A549 (cell line): ENCODE measurements around the gene SPATA6L. TPM values are rescaled to one million over a fixed set of nuclear protein-coding genes. Genes with fewer than 3 reads are reported as not detected.
"Not testable (repeated sequence)": the region's sequence is repeated elsewhere in the genome, so short reads cannot be mapped to it uniquely, and the experiment has no call there.

ENCODE experiments used
- ATAC-seq, 2 experiments: fragments of 200-7000 bp in 1 of 2; fragments of >200 bp in 1 of 2; cut with Nextera tagmentation in 1 of 2; cut with Tn5 transposase in 1 of 2; 3 replicates each; pipeline versions ENCODE4 v1.8.0 to v1.9.1; 2018 to 2020; ENCODE audit warnings: mild to moderate bottlenecking in 1 of 2, moderate library complexity in 1 of 2
- CTCF ChIA-PET: fragments of 300-600 bp; sonication (Branson Sonifier 250); formaldehyde crosslinking; extraction: SDS; loops from one replicate; lab custom pipeline; 2021; ENCODE audit warnings: antibody characterized with exemption, inconsistent platforms; lab: Yijun Ruan, JAX
- POLR2A ChIA-PET: fragments of 350-600 bp; formaldehyde crosslinking; extraction: SDS; loops from one replicate; lab custom pipeline; 2021; ENCODE audit warnings: antibody characterized with exemption, inconsistent platforms; lab: Yijun Ruan, JAX
- DNase-seq, 2 experiments: peaks; one replicate each; pipeline versions ENCODE4 v3.0.0 to v3.0.0-alpha.2; 2011 to 2016; ENCODE audit warnings: low read depth in 1 of 2, low spot score in 1 of 2
- FAIRE-seq: peaks from 2 replicates; lab custom pipeline; 2011; peaks lifted over from hg19 to GRCh38; lab: Jason Lieb, UNC
- H3K27ac ChIP-seq, 2 experiments: fragments of >200 bp; sonication (Bioruptor Twin); formaldehyde crosslinking; 3 replicates each; pipeline ENCODE4 v1.5.1; 2016 to 2017
- H3K4me1 ChIP-seq: fragments of >200 bp; sonication (Bioruptor Twin); formaldehyde crosslinking; 3 replicates; pipeline ENCODE4 v1.6.1; 2016
- H3K4me2 ChIP-seq: fragments of >200 bp; sonication (Bioruptor Twin); formaldehyde crosslinking; 3 replicates; pipeline ENCODE4 v1.6.1; 2016
- H3K4me3 ChIP-seq: fragments of >200 bp; sonication (Bioruptor Twin); formaldehyde crosslinking; 3 replicates; pipeline ENCODE4 v1.5.1; 2016
- H3K9me3 ChIP-seq: fragments of >200 bp; sonication (Bioruptor Twin); formaldehyde crosslinking; 3 replicates; pipeline ENCODE4 v1.6.1; 2016
- BCL3 ChIP-seq: fragments of >200 bp; sonication (Bioruptor Twin); formaldehyde crosslinking; IDR thresholded peaks from 3 replicates; pipeline ENCODE4 v1.6.1; 2016
- CBX8 ChIP-seq: fragments of 200-600 bp; sonication (generic); IDR thresholded peaks from 2 replicates; pipeline ENCODE4 v1.6.1; 2016
- CHD4 ChIP-seq: fragments of 200-600 bp; sonication (generic); IDR thresholded peaks from 2 replicates; pipeline ENCODE4 v1.6.1; 2016; ENCODE audit warnings: antibody characterized with exemption, mild to moderate bottlenecking, borderline replicate concordance
- FOSB ChIP-seq: fragments of 250-450 bp; sonication (Bioruptor Pico); IDR thresholded peaks from 2 replicates; pipeline ENCODE4 v1.5.0; 2020; ENCODE audit warnings: mild to moderate bottlenecking, moderate library complexity
- GATA3 ChIP-seq: IDR thresholded peaks from 2 replicates; pipeline ENCODE4 v1.6.1; 2012; ENCODE audit warnings: borderline replicate concordance
- HEYL ChIP-seq: fragments of 250-450 bp; sonication (Bioruptor Pico); IDR thresholded peaks from 2 replicates; pipeline ENCODE4 v1.8.0; 2021; ENCODE audit warnings: mild to moderate bottlenecking, moderate library complexity
- HOXB5 ChIP-seq: fragments of 250-450 bp; sonication (Bioruptor Pico); IDR thresholded peaks from 2 replicates; pipeline ENCODE4 v1.5.0; 2020; ENCODE audit warnings: mild to moderate bottlenecking, moderate library complexity
- JUNB ChIP-seq: fragments of >200 bp; sonication (Bioruptor Twin); formaldehyde crosslinking; IDR thresholded peaks from 2 replicates; pipeline ENCODE4 v1.6.1; 2016
- KDM1A ChIP-seq: fragments of 200-600 bp; sonication (generic); IDR thresholded peaks from 2 replicates; pipeline ENCODE4 v1.6.1; 2016; ENCODE audit warnings: low read depth, mild to moderate bottlenecking
- MAFK ChIP-seq: fragments of 450-650 bp; IDR thresholded peaks from 2 replicates; pipeline ENCODE4 v1.6.1; 2014; ENCODE audit not compliant: partially characterized antibody
- MAZ ChIP-seq: fragments of 150-350 bp; IDR thresholded peaks from 2 replicates; pipeline ENCODE4 v1.6.1; 2014; ENCODE audit warnings: antibody characterized with exemption, low read depth, low read length, borderline replicate concordance
- NPAS2 ChIP-seq: fragments of 250-450 bp; sonication (Bioruptor Pico); IDR thresholded peaks from 2 replicates; pipeline ENCODE4 v1.8.0; 2022; ENCODE audit warnings: mild to moderate bottlenecking, moderate library complexity, borderline replicate concordance
- POLR2AphosphoS2 ChIP-seq: conservative IDR thresholded peaks from 2 replicates; pipeline ENCODE4 v1.6.1; 2012; ENCODE audit warnings: low read length, improper control_type of control experiment, inconsistent platforms
- RCOR1 ChIP-seq: fragments of 150-350 bp; IDR thresholded peaks from 2 replicates; pipeline ENCODE4 v1.6.1; 2014; ENCODE audit warnings: antibody characterized with exemption, low read length, low read depth
- REST ChIP-seq: fragments of 200-600 bp; sonication (generic); IDR thresholded peaks from 2 replicates; pipeline ENCODE4 v1.6.1; 2016; ENCODE audit warnings: antibody characterized with exemption, mild to moderate bottlenecking, moderate library complexity
- RNF2 ChIP-seq: fragments of 200-600 bp; sonication (generic); IDR thresholded peaks from 2 replicates; pipeline ENCODE4 v1.6.1; 2016; ENCODE audit warnings: low read depth, mild to moderate bottlenecking, antibody characterized with exemption, moderate library complexity, borderline replicate concordance
- USF2 ChIP-seq: fragments of 450-650 bp; IDR thresholded peaks from 2 replicates; pipeline ENCODE4 v1.6.1; 2014; ENCODE audit warnings: antibody characterized with exemption
- ZC3H11A ChIP-seq: fragments of 450-650 bp; IDR thresholded peaks from 2 replicates; pipeline ENCODE4 v1.6.1; 2014; ENCODE audit warnings: antibody characterized with exemption, mild to moderate bottlenecking
- ZFP36 ChIP-seq: fragments of 450-650 bp; IDR thresholded peaks from 2 replicates; pipeline ENCODE4 v1.6.1; 2014; ENCODE audit warnings: borderline replicate concordance; ENCODE audit not compliant: partially characterized antibody
- ZNF302 ChIP-seq: fragments of 250-450 bp; sonication (Bioruptor Pico); IDR thresholded peaks from 2 replicates; pipeline ENCODE4 v1.9.0; 2021; ENCODE audit warnings: inconsistent platforms, mild to moderate bottlenecking, moderate library complexity
- WGBS: methylation state at CpG from one replicate; pipeline ENCODE4 v1.1.6; 2017; ENCODE audit errors: missing lambda C conversion rate; 5-methylcytosine and 5-hydroxymethylcytosine counted together
- polyA plus RNA-seq, 4 experiments: library from polyadenylated mRNA; depleted of rRNA in 3 of 4; stranded (reverse); fragments of >200 nt; fragmentation: RNase III in 1 of 4; extraction: RNeasy Plus Mini Kit Qiagen cat#74134 plus additional on column Dnase treatment in 1 of 4; gene quantifications; 2 replicates in 3 of 4; 3 replicates in 1 of 4; pipeline ENCODE4 v1.2.3, GENCODE V29; 2011 to 2017
- TF ChIP-seq, protein P1 (sequence below): fragments of >200 bp; sonication (Bioruptor Twin); formaldehyde crosslinking; IDR thresholded peaks from 3 replicates; pipeline ENCODE4 v1.5.1; 2016

The SPATA6L gene
- polyA plus RNA-seq, 2 of the 4 experiments (the other 2 are of a cell fraction): 0.99 to 6.6 TPM

DNA sequence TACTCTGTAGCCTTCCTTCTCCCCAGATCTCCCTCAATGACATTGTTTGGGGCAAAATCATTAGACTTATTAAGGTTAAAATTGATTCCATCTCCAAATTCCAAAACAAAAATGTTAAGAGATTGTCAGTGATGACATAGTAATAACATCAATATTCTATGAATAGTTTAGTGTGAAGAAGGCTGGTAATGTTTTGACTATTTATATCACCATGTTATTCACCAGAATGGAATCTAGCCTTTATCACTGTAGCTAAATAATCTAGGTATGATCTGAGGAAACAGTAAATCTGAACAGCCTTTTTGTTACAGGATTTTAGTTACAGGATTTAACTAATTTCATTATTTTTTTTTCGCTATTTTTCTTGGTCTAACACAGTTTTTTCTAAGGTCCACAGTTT is 5.1 kb downstream of the SPATA6L start:
- no peaks in the 10 kb centered on the region for H3K9me3 ChIP-seq
- ATAC-seq (no peak), DNase-seq (no peak), FAIRE-seq (no peak)
- POLR2A ChIA-PET: interaction anchor here (1.9 kb wide), 1 partner anchor 18 kb away, joined by 8 read pairs; the partner anchor contains the start of gene CDC37L1
- H3K4me2 ChIP-seq: peak overlapping the region; percentile 98; the same call in 2 of the 3 replicates
- CTCF ChIA-PET: interaction anchor here (0.7 to 1.3 kb wide), 5 partner anchors 8 to 73 kb away, joined by 3 to 4 read pairs (median 3); partner anchors contain the start of gene CDC37L1
- no peak overlapping the region for H3K4me3 ChIP-seq
- H3K4me1 ChIP-seq: peaks cover 53% of the 10 kb centered on the region
- TF ChIP-seq JUNB (no peak), POLR2AphosphoS2 (no peak), ZNF302 (no peak)
- WGBS: 95% methylated on average over 1 of the region's 1 CpG
- H3K27ac ChIP-seq: no peak overlapping the region

DNA sequence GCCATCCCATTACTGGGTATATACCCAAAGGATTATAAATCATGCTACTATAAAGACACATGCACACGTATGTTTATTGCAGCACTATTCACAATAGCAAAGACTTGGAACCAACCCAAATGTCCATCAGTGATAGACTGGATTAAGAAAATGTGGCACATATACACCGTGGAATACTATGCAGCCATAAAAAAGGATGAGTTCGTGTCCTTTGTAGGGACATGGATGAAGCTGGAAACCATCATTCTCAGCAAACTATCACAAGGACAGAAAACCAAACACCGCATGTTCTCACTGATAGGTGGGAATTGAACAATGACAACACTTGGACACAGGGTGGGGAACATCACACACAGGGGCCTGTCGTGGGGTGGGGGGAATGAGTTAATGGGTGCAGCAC is 5.6 kb downstream of the SPATA6L start:
- CTCF ChIA-PET: interaction anchor here (0.9 to 1.3 kb wide), 2 partner anchors 19 to 52 kb away, joined by 3 read pairs; partner anchors contain the start of gene CDC37L1
- DNase-seq, H3K27ac ChIP-seq, FAIRE-seq, H3K9me3 ChIP-seq, ATAC-seq, H3K4me3 ChIP-seq, H3K4me2 ChIP-seq, POLR2A ChIA-PET: not testable (repeated sequence)
- H3K4me1 ChIP-seq: peaks cover 52% of the 10 kb centered on the region
- 83% methylated on average over 5 of the region's 5 CpGs for WGBS

DNA sequence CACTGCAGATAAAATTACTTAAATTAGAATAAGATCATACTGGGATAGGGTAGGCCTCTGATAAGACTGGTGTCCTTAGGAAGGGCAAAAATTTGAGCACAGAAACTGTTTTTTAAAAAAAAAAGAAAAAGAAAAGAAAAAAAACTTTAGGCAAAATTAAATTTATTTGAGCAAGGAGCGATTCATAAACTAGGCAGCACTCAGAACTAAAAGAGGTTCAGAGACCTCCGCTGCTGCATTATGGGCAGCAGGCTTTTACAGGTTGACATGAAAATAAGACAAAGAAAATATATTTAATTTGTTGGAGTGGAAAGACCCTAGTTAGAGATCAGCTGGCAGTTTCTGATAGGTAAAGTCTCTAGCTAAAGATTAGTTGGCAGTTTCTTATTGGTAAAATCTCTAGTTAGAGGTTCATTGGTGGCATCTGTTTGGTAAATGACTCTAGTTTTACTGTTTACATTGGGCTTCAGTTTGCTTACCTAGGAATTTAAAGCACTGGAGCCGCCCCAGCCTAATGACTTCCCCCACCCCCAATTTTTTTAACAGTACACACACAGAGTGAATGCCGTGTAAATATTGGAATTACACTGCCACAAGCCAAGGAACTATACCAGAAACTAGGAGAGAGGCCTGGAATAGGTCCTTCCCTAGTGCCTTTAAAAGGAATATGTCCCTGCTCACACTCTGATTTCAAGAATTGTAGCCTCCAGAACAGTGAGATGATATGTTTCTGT is 8.7 kb downstream of the SPATA6L start:
- H3K4me2 ChIP-seq: peak overlapping the region; percentile 56
- ATAC-seq (no peak), FAIRE-seq (no peak), DNase-seq (peak in 1 of 2 experiments; percentile 22)
- TF ChIP-seq HOXB5 (CRISPR knock-in tag) (no peak), MAFK (no peak), CHD4 (no peak), FOSB (CRISPR knock-in tag) (no peak), ZFP36 (no peak), GATA3 (no peak), HEYL (no peak), RCOR1 (no peak), CBX8 (no peak), REST (no peak), ZC3H11A (no peak), BCL3 (no peak), NPAS2 (no peak), RNF2 (no peak), USF2 (no peak), MAZ (no peak), KDM1A (no peak)
- TF ChIP-seq, protein P1, sequence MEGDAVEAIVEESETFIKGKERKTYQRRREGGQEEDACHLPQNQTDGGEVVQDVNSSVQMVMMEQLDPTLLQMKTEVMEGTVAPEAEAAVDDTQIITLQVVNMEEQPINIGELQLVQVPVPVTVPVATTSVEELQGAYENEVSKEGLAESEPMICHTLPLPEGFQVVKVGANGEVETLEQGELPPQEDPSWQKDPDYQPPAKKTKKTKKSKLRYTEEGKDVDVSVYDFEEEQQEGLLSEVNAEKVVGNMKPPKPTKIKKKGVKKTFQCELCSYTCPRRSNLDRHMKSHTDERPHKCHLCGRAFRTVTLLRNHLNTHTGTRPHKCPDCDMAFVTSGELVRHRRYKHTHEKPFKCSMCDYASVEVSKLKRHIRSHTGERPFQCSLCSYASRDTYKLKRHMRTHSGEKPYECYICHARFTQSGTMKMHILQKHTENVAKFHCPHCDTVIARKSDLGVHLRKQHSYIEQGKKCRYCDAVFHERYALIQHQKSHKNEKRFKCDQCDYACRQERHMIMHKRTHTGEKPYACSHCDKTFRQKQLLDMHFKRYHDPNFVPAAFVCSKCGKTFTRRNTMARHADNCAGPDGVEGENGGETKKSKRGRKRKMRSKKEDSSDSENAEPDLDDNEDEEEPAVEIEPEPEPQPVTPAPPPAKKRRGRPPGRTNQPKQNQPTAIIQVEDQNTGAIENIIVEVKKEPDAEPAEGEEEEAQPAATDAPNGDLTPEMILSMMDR: no peak
- no peaks in the 10 kb centered on the region for H3K9me3 ChIP-seq
- no peak overlapping the region for H3K4me3 ChIP-seq
- 48% methylated on average over 4 of the region's 4 CpGs for WGBS
- peak overlapping the region in 1 of 2 experiments; percentile 28; a peak in 1 of 6 replicates for H3K27ac ChIP-seq
- POLR2A ChIA-PET: no interaction called here
- H3K4me1 ChIP-seq: peaks cover 23% of the 10 kb centered on the region; the same call in 2 of the 3 replicates
- CTCF ChIA-PET: interaction anchor here (0.7 to 1.4 kb wide), 3 partner anchors 13 to 263 kb away, joined by 3 to 4 read pairs (median 3); no protein-coding TSS in a partner anchor
